Cardiac muscle cell (in vitro differentiated cells and primary cell): ENCODE results near the gene UFC1. TPM values are rescaled to one million over a fixed set of nuclear protein-coding genes. Genes with fewer than 3 reads are reported as not detected.
A peak's percentile ranks its signal among the peaks of the same experiment; 100 is the strongest.

Experiments used
- DNase-seq, 2 donors: peaks; one replicate each; pipeline versions ENCODE4 v3.0.0 to v3.0.0-alpha.2; 2010 to 2017; ENCODE audit warnings: low read depth in 1 of 2, low spot score in 1 of 2
- H3K27ac ChIP-seq: fragments of 200-600 bp; sonication (generic); 2 replicates; pipeline ENCODE4 v1.5.1; 2016
- H3K27me3 ChIP-seq: fragments of 200-600 bp; sonication (generic); 2 replicates; pipeline ENCODE4 v1.6.0; 2016; ENCODE audit warnings: control low read depth
- H3K36me3 ChIP-seq: fragments of 200-600 bp; sonication (generic); 2 replicates; pipeline ENCODE4 v1.5.1; 2016; ENCODE audit warnings: control low read depth
- H3K4me1 ChIP-seq: fragments of 200-600 bp; sonication (generic); 2 replicates; pipeline ENCODE4 v1.8.1; 2017; ENCODE audit warnings: low read depth, mild to moderate bottlenecking, mixed run types
- H3K4me3 ChIP-seq: fragments of 200-600 bp; sonication (generic); 2 replicates; pipeline ENCODE4 v1.5.1; 2016; ENCODE audit warnings: mild to moderate bottlenecking
- H3K9me3 ChIP-seq: fragments of 200-600 bp; sonication (generic); 2 replicates; pipeline ENCODE4 v1.5.1; 2017; ENCODE audit warnings: low read depth, mild to moderate bottlenecking, control low read depth
- CTCF ChIP-seq: IDR thresholded peaks from 2 replicates; pipeline ENCODE4 v1.5.1; 2012; ENCODE audit warnings: low read depth, mild to moderate bottlenecking, low read length
- polyA plus RNA-seq: library from polyadenylated mRNA; unstranded; fragments of >200 nt; fragmentation: Nextera tagmentation; extraction: Ambion mirVana; gene quantifications from 2 replicates; pipeline ENCODE4 v1.2.1, GENCODE V29; 2016
- total RNA-seq: library from RNA; depleted of rRNA; stranded (reverse); fragments of >200 nt; gene quantifications from 2 replicates; pipeline ENCODE4 v1.2.3, GENCODE V29; 2016

UFC1 gene
- total and polyA plus RNA-seq, 2 experiments from 2014 or later: 51.2 to 122 TPM

GRCh38 chr1:161182214-161182613, 28.4 kb downstream of the UFC1 start:
- no peak for TF ChIP-seq CTCF
- no peak for DNase-seq
- no peak overlapping the region for H3K4me3 ChIP-seq
- no peaks in the 10 kb centered on the region for H3K27me3 ChIP-seq
- H3K9me3 ChIP-seq: no peaks in the 10 kb centered on the region
- H3K27ac ChIP-seq: no peak overlapping the region
- H3K36me3 ChIP-seq: no peaks in the 10 kb centered on the region
- no peaks in the 10 kb centered on the region for H3K4me1 ChIP-seq

- Histone ChIP-seq H3K36me3 (no peaks in the 10 kb centered on the region), H3K9me3 (no peaks in the 10 kb centered on the region), H3K27me3 (no peaks in the 10 kb centered on the region), H3K4me3 (no peak overlapping the region), H3K4me1 (no peaks in the 10 kb centered on the region), H3K27ac (no peak overlapping the region)
- peak in 1 of 2 donors; percentile 83 for DNase-seq
- no peak for TF ChIP-seq CTCF
Observed at GRCh38 chr1:161185282-161185682, 31.5 kb downstream of the UFC1 start.

GRCh38 chr1:161185732-161186311, 32.0 kb downstream of the UFC1 start:
- H3K4me3 ChIP-seq: no peak overlapping the region
- no peaks in the 10 kb centered on the region for H3K4me1 ChIP-seq
- no peaks in the 10 kb centered on the region for H3K27me3 ChIP-seq
- no peaks in the 10 kb centered on the region for H3K9me3 ChIP-seq
- no peak for DNase-seq
- no peak for TF ChIP-seq CTCF
- H3K27ac ChIP-seq: no peak overlapping the region
- no peaks in the 10 kb centered on the region for H3K36me3 ChIP-seq

GRCh38 chr1:161187311-161187710, 33.5 kb downstream of the UFC1 start:
- H3K4me1 ChIP-seq: no peaks in the 10 kb centered on the region
- no peak overlapping the region for H3K4me3 ChIP-seq
- no peaks in the 10 kb centered on the region for H3K9me3 ChIP-seq
- TF ChIP-seq CTCF: no peak
- no peak overlapping the region for H3K27ac ChIP-seq
- H3K36me3 ChIP-seq: no peaks in the 10 kb centered on the region
- DNase-seq: no peak
- no peaks in the 10 kb centered on the region for H3K27me3 ChIP-seq

- no peaks in the 10 kb centered on the region for H3K9me3 ChIP-seq
- no peak for TF ChIP-seq CTCF
- H3K27ac ChIP-seq: no peak overlapping the region
- no peak for DNase-seq
- H3K4me1 ChIP-seq: no peaks in the 10 kb centered on the region
- H3K36me3 ChIP-seq: no peaks in the 10 kb centered on the region
- H3K27me3 ChIP-seq: no peaks in the 10 kb centered on the region
- H3K4me3 ChIP-seq: no peak overlapping the region
Observed at GRCh38 chr1:161188381-161188780, 34.6 kb downstream of the UFC1 start.
